K562 (cell line): ENCODE results near the gene SCIN. TPM values are rescaled to one million over a fixed set of nuclear protein-coding genes. Genes with fewer than 3 reads are reported as not detected.

Experiments
- ASH1L ChIP-seq: fragments of 450-650 bp; IDR thresholded peaks from 2 replicates; pipeline ENCODE4 v1.6.1; 2018; ENCODE audit warnings: borderline replicate concordance, mild to moderate bottlenecking, low read depth; ENCODE audit not compliant: partially characterized antibody
- CBFB ChIP-seq: sonication (generic); formaldehyde crosslinking; IDR thresholded peaks from 2 replicates; pipeline ENCODE4 v1.4.0; 2020; ENCODE audit warnings: mild to moderate bottlenecking, missing genetic modification reagents
- DDX20 ChIP-seq: fragments of 450-650 bp; IDR thresholded peaks from 2 replicates; pipeline ENCODE4 v1.6.1; 2016; ENCODE audit warnings: missing genetic modification characterization, low read depth, mild to moderate bottlenecking, missing compliant biosample characterization, moderate library complexity
- DPF2 ChIP-seq: fragments of 450-650 bp; IDR thresholded peaks from 2 replicates; pipeline ENCODE4 v1.6.1; 2016
- HCFC1 ChIP-seq: IDR thresholded peaks from 2 replicates; pipeline ENCODE4 v1.6.1; 2012; ENCODE audit warnings: low read depth, low read length, improper control_type of control experiment
- JUND ChIP-seq, 2 experiments: IDR thresholded peaks; 2 replicates in 1 of 2; 3 replicates in 1 of 2; pipeline ENCODE4 v1.6.1; 2011; ENCODE audit warnings: borderline replicate concordance in 2 of 2, low read depth in 2 of 2, low read length in 2 of 2, improper control_type of control experiment in 1 of 2, missing biosample characterization in 1 of 2, missing genetic modification characterization in 1 of 2, missing genetic modification reagents in 1 of 2
- MIER1 ChIP-seq: fragments of 450-650 bp; IDR thresholded peaks from 2 replicates; pipeline ENCODE4 v1.6.1; 2016; ENCODE audit warnings: antibody characterized with exemption, mild to moderate bottlenecking, low read depth
- NCOA4 ChIP-seq: fragments of 450-650 bp; IDR thresholded peaks from 2 replicates; pipeline ENCODE4 v1.6.1; 2018; ENCODE audit warnings: mild to moderate bottlenecking; ENCODE audit not compliant: partially characterized antibody
- SAFB2 ChIP-seq: fragments of 200-400 bp; formaldehyde crosslinking; IDR thresholded peaks from 2 replicates; pipeline ENCODE4 v1.6.1; 2018; ENCODE audit warnings: borderline replicate concordance, low read length, low read depth, moderate library complexity; ENCODE audit not compliant: severe bottlenecking
- SIN3A ChIP-seq, 2 experiments: fragments of 150-350 bp in 1 of 2; IDR thresholded peaks; 2 replicates each; pipeline ENCODE4 v1.6.1; 2011 to 2016; ENCODE audit warnings: borderline replicate concordance in 2 of 2, low read depth in 2 of 2, low read length in 2 of 2, mild to moderate bottlenecking in 2 of 2, moderate library complexity in 2 of 2; ENCODE audit not compliant: control insufficient read depth in 1 of 2
- SMAD4 ChIP-seq: fragments of 250-450 bp; sonication (Bioruptor Pico); conservative IDR thresholded peaks from 2 replicates; pipeline ENCODE4 v1.8.0; 2021; ENCODE audit warnings: inconsistent platforms, mild to moderate bottlenecking, moderate library complexity
- TCF3 ChIP-seq: sonication (generic); formaldehyde crosslinking; IDR thresholded peaks from 2 replicates; pipeline ENCODE4 v1.4.0; 2020; ENCODE audit warnings: mild to moderate bottlenecking, missing genetic modification reagents
- ZNF561 ChIP-seq: fragments of 450-650 bp; formaldehyde crosslinking; conservative IDR thresholded peaks from 2 replicates; pipeline ENCODE4 v1.4.0; 2020; ENCODE audit warnings: mild to moderate bottlenecking, moderate library complexity
- polyA plus RNA-seq, 8 experiments: library from polyadenylated mRNA; depleted of rRNA in 4 of 8; stranded (reverse) in 5 of 8; unstranded in 3 of 8; fragments of >200 nt; fragmentation: Nextera tagmentation in 2 of 8; fragmentation: Illumina TruSeq in 1 of 8; extraction: Ambion mirVana in 2 of 8; extraction: Trizol in 1 of 8; gene quantifications; 2 replicates each; pipeline versions ENCODE4 v1.2.1 to v1.2.3, GENCODE V29; 2011 to 2014; ENCODE audit warnings: inconsistent platforms in 1 of 8, missing spikeins in 1 of 8
- total RNA-seq, 7 experiments: library from RNA; depleted of rRNA in 6 of 7; stranded (reverse); fragments of >200 nt in 6 of 7; fragmentation: Illumina TruSeq in 2 of 7; extraction: Trizol in 2 of 7; gene quantifications; 2 replicates each; pipeline versions ENCODE4 v1.2.1 to v1.2.3, GENCODE V29; 2011 to 2021; ENCODE audit warnings: low replicate concordance in 1 of 7
- TF ChIP-seq, protein P1 (sequence below): fragments of 450-650 bp; IDR thresholded peaks from 2 replicates; pipeline ENCODE4 v1.7.1; 2018; ENCODE audit warnings: mild to moderate bottlenecking, low read depth; ENCODE audit not compliant: partially characterized antibody
- TF ChIP-seq, protein P2 (sequence below): fragments of 450-650 bp; IDR thresholded peaks from 2 replicates; pipeline ENCODE4 v1.6.1; 2016; ENCODE audit warnings: antibody characterized with exemption
- TF ChIP-seq, protein P3 (sequence below): fragments of 450-650 bp; formaldehyde crosslinking; IDR thresholded peaks from 2 replicates; pipeline ENCODE4 v1.4.0; 2022; ENCODE audit warnings: missing genetic modification characterization
- TF ChIP-seq, protein P4 (sequence below): sonication (generic); formaldehyde crosslinking; IDR thresholded peaks from 2 replicates; pipeline ENCODE4 v1.8.1; 2023; ENCODE audit warnings: missing genetic modification reagents, mild to moderate bottlenecking, borderline replicate concordance

The SCIN gene
- total and polyA plus RNA-seq, 9 of the 15 experiments (the other 6 are each of a cell fraction or from before 2014, with no cell fraction given) = 0.67 to 18.2 (median 10.6) TPM

DNA sequence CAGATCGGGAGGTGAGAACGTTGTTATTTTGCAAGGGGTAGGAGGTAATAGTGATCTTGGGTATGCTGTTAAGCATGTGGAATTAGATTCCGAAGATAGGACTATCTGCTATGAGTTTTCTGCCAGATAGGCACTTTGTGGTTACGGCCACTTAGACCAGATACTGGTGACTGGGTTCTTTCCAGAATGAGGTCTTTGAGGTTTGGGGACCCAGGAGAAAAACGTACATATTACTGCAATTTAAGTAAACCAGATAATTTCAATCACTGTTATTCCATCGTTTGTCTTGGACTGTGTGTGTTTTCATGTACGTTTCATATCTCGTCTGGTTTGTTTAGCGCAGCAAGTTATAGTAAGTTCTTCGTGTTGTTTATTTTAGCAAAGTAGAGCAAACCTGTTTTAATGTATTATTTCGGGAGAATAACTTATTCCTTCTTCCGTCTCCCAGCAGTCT is 117.2 kb downstream of the SCIN start (continued):
- TF ChIP-seq, protein P1, sequence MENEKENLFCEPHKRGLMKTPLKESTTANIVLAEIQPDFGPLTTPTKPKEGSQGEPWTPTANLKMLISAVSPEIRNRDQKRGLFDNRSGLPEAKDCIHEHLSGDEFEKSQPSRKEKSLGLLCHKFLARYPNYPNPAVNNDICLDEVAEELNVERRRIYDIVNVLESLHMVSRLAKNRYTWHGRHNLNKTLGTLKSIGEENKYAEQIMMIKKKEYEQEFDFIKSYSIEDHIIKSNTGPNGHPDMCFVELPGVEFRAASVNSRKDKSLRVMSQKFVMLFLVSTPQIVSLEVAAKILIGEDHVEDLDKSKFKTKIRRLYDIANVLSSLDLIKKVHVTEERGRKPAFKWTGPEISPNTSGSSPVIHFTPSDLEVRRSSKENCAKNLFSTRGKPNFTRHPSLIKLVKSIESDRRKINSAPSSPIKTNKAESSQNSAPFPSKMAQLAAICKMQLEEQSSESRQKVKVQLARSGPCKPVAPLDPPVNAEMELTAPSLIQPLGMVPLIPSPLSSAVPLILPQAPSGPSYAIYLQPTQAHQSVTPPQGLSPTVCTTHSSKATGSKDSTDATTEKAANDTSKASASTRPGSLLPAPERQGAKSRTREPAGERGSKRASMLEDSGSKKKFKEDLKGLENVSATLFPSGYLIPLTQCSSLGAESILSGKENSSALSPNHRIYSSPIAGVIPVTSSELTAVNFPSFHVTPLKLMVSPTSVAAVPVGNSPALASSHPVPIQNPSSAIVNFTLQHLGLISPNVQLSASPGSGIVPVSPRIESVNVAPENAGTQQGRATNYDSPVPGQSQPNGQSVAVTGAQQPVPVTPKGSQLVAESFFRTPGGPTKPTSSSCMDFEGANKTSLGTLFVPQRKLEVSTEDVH = no peak
- TF ChIP-seq, protein P2, sequence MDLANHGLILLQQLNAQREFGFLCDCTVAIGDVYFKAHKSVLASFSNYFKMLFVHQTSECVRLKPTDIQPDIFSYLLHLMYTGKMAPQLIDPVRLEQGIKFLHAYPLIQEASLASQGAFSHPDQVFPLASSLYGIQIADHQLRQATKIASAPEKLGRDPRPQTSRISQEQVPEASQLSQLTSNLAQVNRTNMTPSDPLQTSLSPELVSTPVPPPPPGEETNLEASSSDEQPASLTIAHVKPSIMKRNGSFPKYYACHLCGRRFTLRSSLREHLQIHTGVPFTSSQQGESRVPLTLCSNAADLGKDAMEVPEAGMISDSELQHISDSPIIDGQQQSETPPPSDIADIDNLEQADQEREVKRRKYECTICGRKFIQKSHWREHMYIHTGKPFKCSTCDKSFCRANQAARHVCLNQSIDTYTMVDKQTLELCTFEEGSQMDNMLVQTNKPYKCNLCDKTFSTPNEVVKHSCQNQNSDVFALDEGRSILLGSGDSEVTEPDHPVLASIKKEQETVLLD = peak; percentile 76; the same call in 1 of the 2 replicates
- no peak for TF ChIP-seq HCFC1
- TF ChIP-seq, protein P3, sequence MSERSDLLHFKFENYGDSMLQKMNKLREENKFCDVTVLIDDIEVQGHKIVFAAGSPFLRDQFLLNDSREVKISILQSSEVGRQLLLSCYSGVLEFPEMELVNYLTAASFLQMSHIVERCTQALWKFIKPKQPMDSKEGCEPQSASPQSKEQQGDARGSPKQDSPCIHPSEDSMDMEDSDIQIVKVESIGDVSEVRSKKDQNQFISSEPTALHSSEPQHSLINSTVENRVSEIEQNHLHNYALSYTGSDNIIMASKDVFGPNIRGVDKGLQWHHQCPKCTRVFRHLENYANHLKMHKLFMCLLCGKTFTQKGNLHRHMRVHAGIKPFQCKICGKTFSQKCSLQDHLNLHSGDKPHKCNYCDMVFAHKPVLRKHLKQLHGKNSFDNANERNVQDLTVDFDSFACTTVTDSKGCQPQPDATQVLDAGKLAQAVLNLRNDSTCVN (CRISPR knock-in tag) = peak; percentile 54; the same call in 1 of the 2 replicates
- no peak for TF ChIP-seq JUND (IDR thresholded peaks at IDR 0.05; ENCODE audit: borderline replicate concordance, low read depth, low read length)
- TF ChIP-seq JUND (tag; IDR thresholded peaks at IDR 0.05; ENCODE audit: borderline replicate concordance, low read depth, low read length) = 0 out of 3 replicates have a peak, but pooled peaks have one; percentile 2
- TF ChIP-seq ZNF561 (CRISPR knock-in tag) = no peak
- no peak for TF ChIP-seq DDX20 (tag)
- TF ChIP-seq SIN3A (IDR thresholded peaks at IDR 0.05; ENCODE audit: borderline replicate concordance in 2 of 2, control insufficient read depth in 1 of 2, low read depth in 2 of 2, low read length in 2 of 2) = no peak
- no peak for TF ChIP-seq ASH1L
- no peak for TF ChIP-seq SAFB2
- peak; percentile 72; the same call in 1 of the 2 replicates for TF ChIP-seq MIER1
- TF ChIP-seq SMAD4 (CRISPR knock-in tag) = no peak
- no peak for TF ChIP-seq NCOA4
- TF ChIP-seq, protein P4, sequence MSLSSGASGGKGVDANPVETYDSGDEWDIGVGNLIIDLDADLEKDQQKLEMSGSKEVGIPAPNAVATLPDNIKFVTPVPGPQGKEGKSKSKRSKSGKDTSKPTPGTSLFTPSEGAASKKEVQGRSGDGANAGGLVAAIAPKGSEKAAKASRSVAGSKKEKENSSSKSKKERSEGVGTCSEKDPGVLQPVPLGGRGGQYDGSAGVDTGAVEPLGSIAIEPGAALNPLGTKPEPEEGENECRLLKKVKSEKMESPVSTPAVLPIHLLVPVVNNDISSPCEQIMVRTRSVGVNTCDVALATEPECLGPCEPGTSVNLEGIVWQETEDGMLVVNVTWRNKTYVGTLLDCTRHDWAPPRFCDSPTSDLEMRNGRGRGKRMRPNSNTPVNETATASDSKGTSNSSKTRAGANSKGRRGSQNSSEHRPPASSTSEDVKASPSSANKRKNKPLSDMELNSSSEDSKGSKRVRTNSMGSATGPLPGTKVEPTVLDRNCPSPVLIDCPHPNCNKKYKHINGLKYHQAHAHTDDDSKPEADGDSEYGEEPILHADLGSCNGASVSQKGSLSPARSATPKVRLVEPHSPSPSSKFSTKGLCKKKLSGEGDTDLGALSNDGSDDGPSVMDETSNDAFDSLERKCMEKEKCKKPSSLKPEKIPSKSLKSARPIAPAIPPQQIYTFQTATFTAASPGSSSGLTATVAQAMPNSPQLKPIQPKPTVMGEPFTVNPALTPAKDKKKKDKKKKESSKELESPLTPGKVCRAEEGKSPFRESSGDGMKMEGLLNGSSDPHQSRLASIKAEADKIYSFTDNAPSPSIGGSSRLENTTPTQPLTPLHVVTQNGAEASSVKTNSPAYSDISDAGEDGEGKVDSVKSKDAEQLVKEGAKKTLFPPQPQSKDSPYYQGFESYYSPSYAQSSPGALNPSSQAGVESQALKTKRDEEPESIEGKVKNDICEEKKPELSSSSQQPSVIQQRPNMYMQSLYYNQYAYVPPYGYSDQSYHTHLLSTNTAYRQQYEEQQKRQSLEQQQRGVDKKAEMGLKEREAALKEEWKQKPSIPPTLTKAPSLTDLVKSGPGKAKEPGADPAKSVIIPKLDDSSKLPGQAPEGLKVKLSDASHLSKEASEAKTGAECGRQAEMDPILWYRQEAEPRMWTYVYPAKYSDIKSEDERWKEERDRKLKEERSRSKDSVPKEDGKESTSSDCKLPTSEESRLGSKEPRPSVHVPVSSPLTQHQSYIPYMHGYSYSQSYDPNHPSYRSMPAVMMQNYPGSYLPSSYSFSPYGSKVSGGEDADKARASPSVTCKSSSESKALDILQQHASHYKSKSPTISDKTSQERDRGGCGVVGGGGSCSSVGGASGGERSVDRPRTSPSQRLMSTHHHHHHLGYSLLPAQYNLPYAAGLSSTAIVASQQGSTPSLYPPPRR (CRISPR knock-in tag) = no peak
- peak; percentile 44 for TF ChIP-seq TCF3 (CRISPR knock-in tag)
- peak; percentile 71 for TF ChIP-seq DPF2
- no peak for TF ChIP-seq CBFB (CRISPR knock-in tag)
